Activated B cell treated with CpG ODN at 0.5 μM for 24 hours (primary cell): ENCODE data around the gene CNTFR. TPM values are rescaled to one million over a fixed set of nuclear protein-coding genes. Genes with fewer than 3 reads are reported as not detected.

ENCODE experiments used
- ATAC-seq: fragments of 200-7000 bp; cut with Tn5 transposase; one replicate; pipeline ENCODE4 v1.10.0; 2021; ENCODE audit warnings: low read depth, mild to moderate bottlenecking, moderate library complexity
- CTCF ChIA-PET: fragments of 350-600 bp; sonication (Branson Sonifier 250); formaldehyde crosslinking; loops from one replicate; lab custom pipeline; 2021; ENCODE audit warnings: antibody characterized with exemption; lab: Charles Lee
- POLR2A ChIA-PET: fragments of 350-600 bp; sonication (Branson Sonifier 250); formaldehyde crosslinking; loops from one replicate; lab custom pipeline; 2021; ENCODE audit warnings: antibody characterized with exemption; lab: Charles Lee
- DNase-seq: peaks from one replicate; pipeline ENCODE4 v3.0.0; 2022
- H3K27ac Mint-ChIP-seq: one replicate; pipeline ENCODE4 v1.8.0; 2020; ENCODE audit warnings: mixed read lengths
- H3K27me3 Mint-ChIP-seq: one replicate; pipeline ENCODE4 v1.8.0; 2021; ENCODE audit warnings: mixed read lengths
- H3K36me3 Mint-ChIP-seq: one replicate; pipeline ENCODE4 v1.8.0; 2021; ENCODE audit warnings: low read depth, mixed read lengths
- H3K4me1 Mint-ChIP-seq: one replicate; pipeline ENCODE4 v1.8.0; 2021; ENCODE audit warnings: mixed read lengths
- H3K4me3 Mint-ChIP-seq: one replicate; pipeline ENCODE4 v1.8.0; 2020; ENCODE audit warnings: mild to moderate bottlenecking, mixed read lengths
- H3K9me3 Mint-ChIP-seq: one replicate; pipeline ENCODE4 v1.8.0; 2020; ENCODE audit warnings: mixed read lengths
- intact Hi-C: fragments of 100-400 bp; cut with micrococcal nuclease; formaldehyde crosslinking; loops from one replicate; pipeline ENCODE4 v1.15.1; 2024
- total RNA-seq: library from RNA; stranded (reverse); gene quantifications from 2 replicates; pipeline ENCODE4 v1.2.3, GENCODE V29; 2022
- TF ChIP-seq, protein P1 (sequence below): fragments of 200-600 bp; IDR thresholded peaks from one replicate; pipeline ENCODE4 v1.8.0; 2022; ENCODE audit warnings: antibody characterized with exemption, mild to moderate bottlenecking

The CNTFR gene
- total RNA-seq, 1 donor from 2014 or later: not detected

- H3K4me3 Mint-ChIP-seq: peak overlapping the region; percentile 78
- intact Hi-C loops: no loop called here
- H3K27me3 Mint-ChIP-seq: peaks cover 62% of the 10 kb centered on the region
- H3K27ac Mint-ChIP-seq: no peak overlapping the region
- TF ChIP-seq, protein P1, sequence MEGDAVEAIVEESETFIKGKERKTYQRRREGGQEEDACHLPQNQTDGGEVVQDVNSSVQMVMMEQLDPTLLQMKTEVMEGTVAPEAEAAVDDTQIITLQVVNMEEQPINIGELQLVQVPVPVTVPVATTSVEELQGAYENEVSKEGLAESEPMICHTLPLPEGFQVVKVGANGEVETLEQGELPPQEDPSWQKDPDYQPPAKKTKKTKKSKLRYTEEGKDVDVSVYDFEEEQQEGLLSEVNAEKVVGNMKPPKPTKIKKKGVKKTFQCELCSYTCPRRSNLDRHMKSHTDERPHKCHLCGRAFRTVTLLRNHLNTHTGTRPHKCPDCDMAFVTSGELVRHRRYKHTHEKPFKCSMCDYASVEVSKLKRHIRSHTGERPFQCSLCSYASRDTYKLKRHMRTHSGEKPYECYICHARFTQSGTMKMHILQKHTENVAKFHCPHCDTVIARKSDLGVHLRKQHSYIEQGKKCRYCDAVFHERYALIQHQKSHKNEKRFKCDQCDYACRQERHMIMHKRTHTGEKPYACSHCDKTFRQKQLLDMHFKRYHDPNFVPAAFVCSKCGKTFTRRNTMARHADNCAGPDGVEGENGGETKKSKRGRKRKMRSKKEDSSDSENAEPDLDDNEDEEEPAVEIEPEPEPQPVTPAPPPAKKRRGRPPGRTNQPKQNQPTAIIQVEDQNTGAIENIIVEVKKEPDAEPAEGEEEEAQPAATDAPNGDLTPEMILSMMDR: no peak
- no peaks in the 10 kb centered on the region for H3K36me3 Mint-ChIP-seq
- CTCF ChIA-PET: no interaction called here
- POLR2A ChIA-PET: no interaction called here
- DNase-seq (no peak), ATAC-seq (no peak)
- no peaks in the 10 kb centered on the region for H3K9me3 Mint-ChIP-seq
- H3K4me1 Mint-ChIP-seq: peaks cover 25% of the 10 kb centered on the region
Observed at GRCh38 chr9:34627716-34628655, 38.5 kb upstream of the CNTFR start.

GRCh38 chr9:34625186-34625486, 35.6 kb upstream of the CNTFR start:
- ATAC-seq: no peak
- peaks cover 69% of the 10 kb centered on the region for H3K27me3 Mint-ChIP-seq
- H3K27ac Mint-ChIP-seq: no peak overlapping the region
- peaks cover 2% of the 10 kb centered on the region for H3K36me3 Mint-ChIP-seq
- no peak for DNase-seq
- no peak overlapping the region for H3K4me3 Mint-ChIP-seq
- H3K9me3 Mint-ChIP-seq: no peaks in the 10 kb centered on the region
- peaks cover 32% of the 10 kb centered on the region for H3K4me1 Mint-ChIP-seq
- TF ChIP-seq, protein P1: no peak
- POLR2A ChIA-PET: interaction anchor here (0.8 to 1.7 kb wide), 2 partner anchors 9 to 40 kb away, joined by 5 read pairs; no protein-coding TSS in a partner anchor
- intact Hi-C loops: no loop called here
- CTCF ChIA-PET: interaction anchor here (1.4 to 7.6 kb wide), 3 partner anchors 9 to 33 kb away, joined by 3 to 51 read pairs (median 3); no protein-coding TSS in a partner anchor

GRCh38 chr9:34624475-34625185, 35.1 kb upstream of the CNTFR start:
- no peak for ATAC-seq
- H3K27ac Mint-ChIP-seq: no peak overlapping the region
- intact Hi-C loops: loop anchor here (5.0 kb wide), 1 partner anchor 297 kb away; the partner anchor contains the start of genes KIF24 and NUDT2
- DNase-seq: no peak
- no peak overlapping the region for H3K4me3 Mint-ChIP-seq
- peaks cover 35% of the 10 kb centered on the region for H3K4me1 Mint-ChIP-seq
- H3K36me3 Mint-ChIP-seq: peaks cover 6% of the 10 kb centered on the region
- TF ChIP-seq, protein P1: no peak
- POLR2A ChIA-PET: interaction anchor here (1.7 kb wide), 1 partner anchor 9 kb away, joined by 5 read pairs; no protein-coding TSS in a partner anchor
- H3K27me3 Mint-ChIP-seq: peaks cover 63% of the 10 kb centered on the region
- CTCF ChIA-PET: interaction anchor here (1.4 to 7.6 kb wide), 3 partner anchors 9 to 33 kb away, joined by 3 to 51 read pairs (median 3); no protein-coding TSS in a partner anchor
- H3K9me3 Mint-ChIP-seq: no peaks in the 10 kb centered on the region

- peaks cover 36% of the 10 kb centered on the region for H3K4me1 Mint-ChIP-seq
- peak overlapping the region; percentile 58 for H3K4me3 Mint-ChIP-seq
- intact Hi-C loops: loop anchor here (5.0 kb wide), 1 partner anchor 296 kb away; the partner anchor contains the start of genes KIF24 and NUDT2
- H3K36me3 Mint-ChIP-seq: peaks cover 6% of the 10 kb centered on the region
- TF ChIP-seq, protein P1: no peak
- DNase-seq (no peak), ATAC-seq (no peak)
- POLR2A ChIA-PET: interaction anchor here (0.5 to 1.3 kb wide), 4 partner anchors 14 to 1321 kb away, joined by 3 to 6 read pairs (median 4); partner anchors contain the start of genes MYORG and SIGMAR1
- CTCF ChIA-PET: interaction anchor here (7.6 kb wide), 1 partner anchor 10 kb away, joined by 51 read pairs; no protein-coding TSS in a partner anchor
- H3K27ac Mint-ChIP-seq: no peak overlapping the region
- H3K9me3 Mint-ChIP-seq: no peaks in the 10 kb centered on the region
- peaks cover 57% of the 10 kb centered on the region for H3K27me3 Mint-ChIP-seq
Observed at GRCh38 chr9:34623374-34624235, 34.1 kb upstream of the CNTFR start.
